HL-60/S4 treated with retinoic acid at 250 ng/mL for 4 days and 3 days (cell line): ENCODE results near the gene CYP2A6.

ENCODE experiments used
- in situ Hi-C: fragments of 300-500 bp; cut with MboI; formaldehyde crosslinking; loops from 2 replicates; pipeline ENCODE4 v1.7.0; 2022; ENCODE audit warnings: low sequenced_read_pairs

CYP2A6 gene

GRCh38 chr19:40803170-40803856, 46.9 kb downstream of the CYP2A6 start:
- in situ Hi-C loops: no loop called here

- in situ Hi-C loops: no loop called here
Observed at GRCh38 chr19:40802300-40803169, 47.7 kb downstream of the CYP2A6 start.

- in situ Hi-C loops: no loop called here
Observed at GRCh38 chr19:40801426-40802299, 48.6 kb downstream of the CYP2A6 start.

- in situ Hi-C loops: no loop called here
Observed at GRCh38 chr19:40800997-40801377, 49.3 kb downstream of the CYP2A6 start.

GRCh38 chr19:40800339-40800996, 49.8 kb downstream of the CYP2A6 start:
- in situ Hi-C loops: no loop called here

- in situ Hi-C loops: no loop called here
Observed at GRCh38 chr19:40799558-40800338, 50.5 kb downstream of the CYP2A6 start.

- in situ Hi-C loops: no loop called here
Observed at GRCh38 chr19:40798683-40799557, 51.3 kb downstream of the CYP2A6 start, which contains the start of gene EGLN2. EGLN2 (plus strand) TSS chr19:40799191; CDS start chr19:40800573, 1,382 bp downstream.

- in situ Hi-C loops: no loop called here
Observed at GRCh38 chr19:40797963-40798682, 52.1 kb downstream of the CYP2A6 start.

- in situ Hi-C loops: no loop called here
Observed at GRCh38 chr19:40797166-40797962, 52.9 kb downstream of the CYP2A6 start.
